HG02610 (cell line): Measurements from ENCODE around the gene OR5AP2.
A peak's percentile ranks its signal among the peaks of the same experiment; 100 is the strongest.
"Not testable (repeated sequence)": the region's sequence is repeated elsewhere in the genome, so short reads cannot be mapped to it uniquely, and the experiment has no call there.

Experiments used
- ATAC-seq: cut with Tn5 transposase; IDR thresholded peaks from one replicate; pipeline ENCODE4 v1.9.1; 2021; ENCODE audit warnings: mild to moderate bottlenecking, moderate library complexity; ENCODE audit not compliant: unreplicated experiment

Gene OR5AP2

GRCh38 chr11:56642339-56642738 is at the start of gene OR5AP2:
Gene OR5AP2, minus strand, starts transcription at chr11:56642439. Its CDS starts 0 bp downstream, at chr11:56642439.
- no peak for ATAC-seq

GRCh38 chr11:56691179-56691578 is 48.9 kb upstream of the OR5AP2 start:
- ATAC-seq = not testable (repeated sequence)

GRCh38 chr11:56688554-56689100 is 46.4 kb upstream of the OR5AP2 start:
- ATAC-seq = no peak

- no peak for ATAC-seq
Observed at GRCh38 chr11:56670984-56671383, 28.7 kb upstream of the OR5AP2 start.

- no peak for ATAC-seq
Observed at GRCh38 chr11:56663386-56663785, 21.1 kb upstream of the OR5AP2 start, which contains the start of gene OR5AR1. Gene OR5AR1, plus strand, starts transcription at chr11:56663686. Its CDS starts 0 bp downstream, at chr11:56663686.

GRCh38 chr11:56659755-56660154 is 17.5 kb upstream of the OR5AP2 start:
- no peak for ATAC-seq

GRCh38 chr11:56637500-56637899 is 4.7 kb downstream of the OR5AP2 start:
- no peak for ATAC-seq

GRCh38 chr11:56636861-56637260 is 5.4 kb downstream of the OR5AP2 start:
- ATAC-seq = no peak

- ATAC-seq = no peak
Observed at GRCh38 chr11:56632329-56632728, 9.9 kb downstream of the OR5AP2 start.

GRCh38 chr11:56625946-56626345 is 16.3 kb downstream of the OR5AP2 start:
- no peak for ATAC-seq

GRCh38 chr11:56624661-56625110 is 17.6 kb downstream of the OR5AP2 start:
- ATAC-seq = peak; percentile 95

- no peak for ATAC-seq
Observed at GRCh38 chr11:56611174-56611573, 31.1 kb downstream of the OR5AP2 start.

GRCh38 chr11:56592088-56592717 is 50.0 kb downstream of the OR5AP2 start:
- ATAC-seq = not testable (repeated sequence)
